Activated CD8-positive, alpha-beta memory T cell treated with anti-CD3 and anti-CD28 coated beads for 4 hours (primary cell): ENCODE results near the gene ADAM12.
"Not testable (repeated sequence)": the region's sequence is repeated elsewhere in the genome, so short reads cannot be mapped to it uniquely, and the experiment has no call there.

Source experiments
- DNase-seq, 2 donors: peaks; one replicate each; pipeline ENCODE4 v3.0.0-alpha.2; 2020; ENCODE audit warnings: low read depth in 2 of 2

The ADAM12 gene

DNA sequence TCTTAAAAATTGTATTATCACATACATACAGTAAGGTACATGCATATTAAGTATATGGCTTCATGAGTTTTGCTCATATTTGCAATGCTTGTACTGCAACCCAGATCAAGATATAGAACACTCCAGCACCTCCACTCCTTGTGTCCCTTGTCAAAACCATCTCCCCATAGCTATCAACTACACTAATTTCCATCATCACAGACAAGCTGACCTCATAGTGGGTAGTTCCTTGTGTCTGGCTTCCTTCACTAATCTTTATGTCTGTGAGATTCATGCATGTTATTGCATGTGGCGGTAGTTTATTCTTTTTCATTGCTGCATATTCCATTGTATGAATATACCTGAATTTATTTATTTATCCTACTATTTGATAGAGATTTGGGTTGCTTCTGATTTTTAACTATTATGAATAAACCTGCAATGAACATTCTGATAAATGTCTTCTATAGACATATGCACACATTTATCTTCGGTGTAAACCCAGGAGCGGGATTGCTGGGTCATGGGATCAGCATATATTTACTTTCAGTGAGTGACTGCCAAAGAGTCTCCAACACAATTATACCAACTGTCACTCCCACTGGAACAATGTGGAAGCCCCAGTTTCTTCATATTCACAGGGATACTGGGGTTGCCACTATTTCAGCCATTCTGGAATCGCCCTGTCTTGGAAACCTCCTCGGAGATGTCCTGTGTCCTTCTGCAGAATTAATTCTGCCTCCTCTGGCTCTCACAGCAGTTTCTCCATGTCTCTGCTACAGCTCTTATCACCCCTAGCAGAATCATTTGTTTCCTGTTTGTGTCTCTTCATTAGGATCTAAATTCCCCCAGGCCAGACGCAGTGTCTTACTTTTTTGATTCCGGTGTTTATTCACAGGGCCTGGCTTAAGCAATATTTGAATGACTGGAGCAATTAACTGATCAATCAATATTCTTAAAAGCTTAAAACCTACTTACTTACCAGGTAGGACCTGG is 14.7 kb upstream of the ADAM12 start:
- DNase-seq = no peak

DNA sequence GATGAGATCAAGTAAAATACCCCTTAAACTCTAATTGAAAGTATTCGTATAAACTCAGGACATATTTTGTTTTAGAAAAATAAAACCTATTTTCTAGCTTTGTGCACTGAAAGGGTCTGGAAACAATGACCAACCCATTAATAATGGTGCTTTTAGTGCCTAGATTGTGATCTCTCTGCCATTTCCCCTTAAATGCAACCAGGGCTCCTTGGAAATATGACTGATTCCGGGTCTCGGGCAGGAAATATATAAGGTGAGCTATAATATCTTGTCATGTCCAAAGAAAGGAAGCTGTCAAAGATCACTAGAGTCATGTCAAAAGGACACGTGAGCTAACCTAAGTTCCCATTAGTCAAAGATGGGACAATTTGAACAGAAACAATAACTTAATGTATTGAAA is 12.4 kb upstream of the ADAM12 start:
- no peak for DNase-seq

DNA sequence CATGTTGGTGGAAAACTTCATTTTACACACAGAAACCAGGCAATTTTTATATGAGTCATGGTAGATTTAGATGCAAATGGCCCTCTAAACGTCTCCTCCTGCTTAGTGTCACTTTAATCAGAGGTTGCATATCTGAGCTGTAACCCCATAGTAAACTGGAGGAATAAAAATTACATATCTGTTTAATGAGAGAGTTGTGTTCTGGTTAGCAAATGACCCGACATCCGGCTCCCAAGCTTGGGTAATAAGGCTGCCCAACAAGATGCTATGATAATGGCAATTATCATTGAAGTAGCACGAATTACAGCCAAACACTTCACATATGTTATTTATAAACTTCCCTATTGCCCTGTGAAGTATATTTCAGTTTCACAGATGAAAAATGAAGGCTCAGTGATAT is 10.6 kb upstream of the ADAM12 start:
- no peak for DNase-seq

GRCh38 chr10:126398383-126398743 is 10.1 kb upstream of the ADAM12 start:
- no peak for DNase-seq

DNA sequence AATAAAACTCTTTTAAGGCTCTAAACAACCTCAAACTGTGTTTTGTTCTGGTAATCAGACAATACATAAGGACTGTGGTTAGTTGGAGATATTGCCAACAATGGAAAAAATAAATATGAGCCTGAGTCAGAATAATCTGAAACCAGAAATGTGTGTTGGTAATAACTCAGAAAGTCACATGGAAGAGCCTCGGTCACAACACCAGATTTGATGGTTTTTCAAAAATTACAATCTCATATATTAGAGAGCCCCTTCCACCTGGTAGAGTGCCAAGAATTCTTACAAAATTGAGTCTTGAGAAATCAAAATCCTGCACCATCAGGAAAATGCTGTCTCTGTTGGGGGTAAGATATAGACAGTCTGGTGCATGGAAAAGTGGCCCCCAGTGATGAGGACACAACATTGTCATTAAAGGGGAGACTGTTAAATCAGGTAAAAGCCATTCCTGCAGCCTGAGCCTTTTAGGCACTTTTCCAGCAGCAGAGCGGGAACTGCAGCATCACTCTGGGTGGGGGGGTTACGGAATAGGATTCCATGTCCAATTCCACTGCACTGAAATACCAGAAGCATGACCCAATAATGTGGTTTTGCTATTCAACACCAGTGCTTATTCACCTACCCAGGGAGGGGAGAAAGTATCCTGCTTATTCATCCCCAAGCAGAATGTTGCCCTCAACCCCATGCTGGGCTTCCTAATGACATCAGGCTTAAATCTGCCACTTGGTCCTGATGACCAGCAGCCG is 9.5 kb upstream of the ADAM12 start:
- DNase-seq = no peak

DNA sequence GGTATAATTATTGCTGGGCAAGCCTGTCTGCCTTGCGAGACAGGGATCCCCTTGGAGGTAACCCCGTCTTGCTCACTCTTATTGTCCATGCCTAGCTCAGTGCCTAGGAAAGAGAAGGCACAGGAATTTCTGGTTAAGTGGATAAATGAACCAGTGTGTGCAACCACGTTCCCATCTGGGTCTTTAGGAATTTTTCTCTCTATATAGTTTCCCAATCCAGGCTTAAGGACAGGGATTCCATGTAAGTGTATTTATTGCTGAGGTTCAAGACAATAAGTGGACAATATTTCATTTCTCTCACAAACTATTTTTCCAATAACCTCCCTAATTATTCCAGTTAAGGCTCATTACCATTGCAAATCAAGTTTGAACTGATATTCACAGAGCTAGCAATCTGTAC is 8.9 kb upstream of the ADAM12 start:
- DNase-seq = no peak

DNA sequence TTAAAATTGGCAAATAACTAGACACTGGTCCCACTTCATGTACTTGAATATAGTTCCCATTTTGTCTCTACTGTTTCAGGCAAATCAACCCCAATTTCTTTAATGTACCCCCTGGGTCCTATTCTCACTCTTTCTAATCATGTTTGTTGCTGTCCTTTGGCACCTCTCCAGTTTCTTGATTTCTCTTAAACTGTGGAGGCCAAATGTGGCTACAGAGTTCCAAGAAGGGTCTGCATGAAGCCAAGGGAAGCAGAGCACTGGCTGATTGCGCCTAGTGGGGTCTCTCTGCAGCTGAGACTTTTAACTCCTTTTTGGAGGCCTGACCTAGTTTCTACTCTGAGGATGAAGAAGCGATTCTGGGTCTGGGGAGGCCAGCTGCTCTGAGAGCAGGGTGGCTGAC is 6.7 kb upstream of the ADAM12 start:
- DNase-seq = no peak

DNA sequence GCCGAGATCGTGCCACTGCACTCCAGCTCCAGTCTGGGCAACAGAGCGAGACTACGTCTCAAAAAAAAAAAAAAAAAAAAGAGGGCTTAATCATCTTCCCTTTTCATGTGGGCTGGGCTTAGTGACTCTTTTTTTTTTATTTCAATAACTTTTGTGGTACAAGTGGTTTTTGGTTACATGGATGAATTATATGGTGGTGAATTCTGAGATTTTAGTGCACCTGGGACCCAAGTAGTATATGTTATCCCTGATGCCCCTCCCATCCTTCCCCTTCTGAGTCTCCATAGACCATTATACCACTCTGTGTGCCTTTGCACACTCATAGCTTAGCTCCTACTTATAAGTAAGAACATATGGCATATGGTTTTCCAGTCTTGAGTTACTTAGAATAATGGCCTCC is 4.8 kb upstream of the ADAM12 start:
- no peak for DNase-seq

GRCh38 chr10:126392469-126392868 is 4.2 kb upstream of the ADAM12 start:
- no peak for DNase-seq

DNA sequence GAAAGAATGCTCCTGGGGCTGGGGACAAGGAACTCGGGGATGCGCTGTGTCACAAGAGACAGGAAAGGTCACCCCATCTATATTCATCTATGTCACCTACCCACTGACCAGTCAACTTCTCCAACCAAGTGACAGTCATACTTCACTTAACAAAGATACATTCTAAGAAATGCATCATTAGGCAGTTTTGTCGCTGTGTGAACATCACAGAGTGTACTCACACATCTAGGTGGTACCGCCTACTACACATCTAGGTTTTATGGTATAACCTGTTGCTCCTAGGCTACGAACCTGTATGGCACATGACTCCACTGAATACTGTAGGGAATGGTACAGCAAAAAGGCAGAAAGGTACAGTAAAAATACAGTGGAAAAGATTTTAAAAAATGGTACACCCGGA is 3.8 kb upstream of the ADAM12 start:
- DNase-seq = no peak

- no peak for DNase-seq
Observed at GRCh38 chr10:126391192-126391885, 3.1 kb upstream of the ADAM12 start.

GRCh38 chr10:126390324-126390723 is 2.0 kb upstream of the ADAM12 start:
- DNase-seq = no peak

- DNase-seq = no peak
Observed at GRCh38 chr10:126387041-126387921, 996 bp downstream of the ADAM12 start.

- no peak for DNase-seq
Observed at GRCh38 chr10:126384269-126384873, 3.9 kb downstream of the ADAM12 start.

- no peak for DNase-seq
Observed at GRCh38 chr10:126380352-126381076, 7.8 kb downstream of the ADAM12 start.

GRCh38 chr10:126379166-126379565 is 9.1 kb downstream of the ADAM12 start:
- DNase-seq = not testable (repeated sequence)

GRCh38 chr10:126376956-126377355 is 11.3 kb downstream of the ADAM12 start:
- DNase-seq = no peak

- DNase-seq = no peak
Observed at GRCh38 chr10:126375926-126376554, 12.2 kb downstream of the ADAM12 start.

- DNase-seq = no peak
Observed at GRCh38 chr10:126375299-126375698, 13.0 kb downstream of the ADAM12 start.

DNA sequence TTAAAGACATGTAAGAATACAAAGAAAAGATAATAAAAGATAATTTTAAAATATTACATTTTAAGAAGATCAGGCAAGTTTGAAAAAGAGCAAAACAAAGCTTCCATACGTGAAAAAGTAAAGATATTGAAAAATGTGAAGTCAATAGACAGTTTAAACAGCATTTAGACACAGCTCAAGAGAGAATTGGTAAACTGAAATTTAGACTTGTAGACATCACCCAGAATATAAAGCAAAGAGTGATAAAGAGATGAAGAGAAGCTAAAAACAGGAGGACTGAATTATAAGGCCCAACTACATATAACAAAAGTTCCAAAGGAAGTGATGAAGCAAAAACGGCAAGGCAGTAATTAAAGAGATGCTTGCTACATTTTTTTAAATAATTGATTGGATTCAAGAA is 13.8 kb downstream of the ADAM12 start:
- no peak for DNase-seq
